Measurements from ENCODE around the gene ZNF521.

Gene ZNF521

GRCh38 chr18:25225151-25225550 is 126.8 kb downstream of the ZNF521 start:
- DNase-seq (ENCODE audit: low read depth), result no peak

DNA sequence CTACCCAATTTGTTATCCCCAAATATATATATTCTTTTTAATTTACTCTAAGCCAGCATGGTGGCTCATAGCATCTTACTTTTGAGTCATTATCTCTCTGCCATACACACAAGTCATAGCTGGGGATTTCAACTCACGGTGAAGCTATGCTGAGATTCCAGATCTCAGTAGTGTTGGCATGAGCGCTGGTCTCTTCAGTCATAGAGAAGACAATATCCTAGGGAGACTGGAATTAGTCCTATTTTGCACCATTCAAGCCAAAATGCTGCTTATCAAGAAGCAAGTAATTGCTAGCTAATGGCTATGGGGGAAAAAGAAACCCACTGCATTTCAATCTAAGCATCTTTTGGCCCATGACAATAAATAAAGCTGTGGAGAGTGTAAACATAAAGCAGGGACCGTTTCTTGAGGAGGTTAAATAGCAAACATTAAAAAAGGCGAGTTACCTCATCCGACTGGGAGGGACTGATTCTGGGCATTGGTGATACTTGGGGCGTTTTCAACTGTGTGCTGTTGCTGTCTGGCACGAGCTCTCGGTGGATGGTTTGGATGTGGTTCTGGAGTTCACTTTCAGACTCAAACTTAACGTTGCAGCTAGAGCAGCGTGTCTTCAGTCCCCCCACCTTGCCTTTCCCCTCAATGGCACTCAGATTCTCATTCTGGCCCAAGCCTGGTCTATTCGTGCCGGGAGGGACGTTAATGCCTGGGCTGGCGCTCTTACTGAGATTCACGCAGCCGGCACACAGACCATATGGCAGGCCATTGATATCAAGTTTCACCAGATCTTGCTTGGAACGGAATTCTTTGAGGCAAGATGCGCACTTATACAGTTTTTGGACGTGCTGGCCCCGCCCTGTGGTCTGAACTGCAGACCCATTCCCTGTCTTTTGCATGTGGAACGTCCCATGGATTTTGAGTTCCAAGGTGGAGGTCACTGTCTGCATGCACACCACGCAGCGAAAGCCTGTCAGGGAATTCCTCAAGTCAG is 127.8 kb downstream of the ZNF521 start:
- peak; percentile 24 for DNase-seq (ENCODE audit: low read depth)

GRCh38 chr18:25223211-25223610 is 128.8 kb downstream of the ZNF521 start:
- no peak for DNase-seq (ENCODE audit: low read depth)

DNA sequence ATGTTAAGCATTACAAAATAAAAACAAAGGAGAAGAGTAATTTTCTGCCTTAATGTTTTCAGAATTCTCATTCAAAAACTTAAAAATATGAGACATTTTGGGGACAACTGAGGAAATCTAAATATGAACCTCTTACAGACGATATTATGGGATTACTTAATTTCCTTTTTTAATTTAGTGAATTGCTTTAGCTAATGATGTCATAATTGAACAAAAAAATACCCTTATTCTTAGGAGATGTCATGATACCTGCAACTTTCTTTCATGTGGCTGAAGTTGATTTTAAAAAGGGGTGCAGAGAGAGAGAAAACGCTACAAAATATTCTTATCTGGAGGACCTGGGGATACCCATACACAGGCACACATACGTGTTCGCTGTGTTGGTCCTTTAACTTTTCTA is 129.3 kb downstream of the ZNF521 start:
- no peak for DNase-seq (ENCODE audit: low read depth)

DNA sequence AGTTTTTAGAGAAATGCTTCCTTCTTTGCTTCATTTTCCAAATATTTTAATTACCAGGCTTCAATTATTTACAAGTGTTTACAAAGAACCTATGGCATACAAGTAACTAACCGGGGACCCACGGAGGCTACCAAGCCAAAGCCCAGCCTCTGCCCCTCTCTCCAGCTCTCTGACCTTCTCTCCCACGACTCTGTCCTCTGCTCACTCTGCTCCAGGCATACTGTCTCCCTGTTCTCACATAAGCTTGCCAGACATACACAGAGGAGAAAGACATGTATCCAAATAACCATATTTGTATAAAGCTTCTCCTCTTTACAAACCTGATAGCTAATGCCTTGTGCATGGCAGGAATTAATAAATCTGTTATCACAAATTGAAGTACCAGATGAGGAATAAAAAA is 141.3 kb downstream of the ZNF521 start:
- no peak for DNase-seq (ENCODE audit: low read depth)

DNA sequence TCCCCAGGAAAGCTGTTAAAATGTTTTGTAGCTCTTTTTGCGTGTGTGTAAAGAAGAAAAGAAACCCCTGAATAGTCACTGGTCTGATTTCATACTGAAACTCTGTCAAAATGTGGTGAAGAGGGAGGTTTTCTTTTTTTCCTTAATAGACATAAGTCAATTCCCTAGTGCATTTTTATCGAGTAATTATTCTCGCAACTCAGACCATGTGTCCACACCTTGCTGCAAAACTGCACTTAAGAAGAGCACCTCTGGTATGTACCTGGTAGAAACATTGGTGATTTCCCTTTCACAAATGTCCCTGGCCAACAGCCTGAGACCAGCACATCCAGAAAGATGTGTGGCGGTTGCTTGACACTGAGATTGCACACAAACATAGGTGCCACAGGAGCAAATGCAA is 159.9 kb downstream of the ZNF521 start:
- no peak for DNase-seq (ENCODE audit: low read depth)

DNA sequence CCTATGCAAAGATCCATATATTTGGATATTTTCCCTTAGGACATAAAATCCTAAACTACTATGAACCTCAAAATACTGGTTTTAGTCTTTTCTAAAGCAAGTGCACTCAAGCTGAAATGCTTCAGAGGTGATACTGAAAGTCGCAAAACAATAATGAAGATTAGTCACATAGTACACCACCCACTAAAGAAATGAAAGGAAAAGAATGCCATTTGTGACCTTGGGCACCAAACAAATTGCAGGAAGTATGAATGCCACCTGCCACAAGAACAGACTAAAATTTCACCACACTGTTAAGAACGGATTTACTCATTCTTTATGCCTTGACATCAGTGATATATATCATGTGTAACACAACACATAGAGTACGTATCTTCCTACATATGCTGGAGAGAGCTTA is 161.5 kb downstream of the ZNF521 start:
- DNase-seq (ENCODE audit: low read depth), result no peak

DNA sequence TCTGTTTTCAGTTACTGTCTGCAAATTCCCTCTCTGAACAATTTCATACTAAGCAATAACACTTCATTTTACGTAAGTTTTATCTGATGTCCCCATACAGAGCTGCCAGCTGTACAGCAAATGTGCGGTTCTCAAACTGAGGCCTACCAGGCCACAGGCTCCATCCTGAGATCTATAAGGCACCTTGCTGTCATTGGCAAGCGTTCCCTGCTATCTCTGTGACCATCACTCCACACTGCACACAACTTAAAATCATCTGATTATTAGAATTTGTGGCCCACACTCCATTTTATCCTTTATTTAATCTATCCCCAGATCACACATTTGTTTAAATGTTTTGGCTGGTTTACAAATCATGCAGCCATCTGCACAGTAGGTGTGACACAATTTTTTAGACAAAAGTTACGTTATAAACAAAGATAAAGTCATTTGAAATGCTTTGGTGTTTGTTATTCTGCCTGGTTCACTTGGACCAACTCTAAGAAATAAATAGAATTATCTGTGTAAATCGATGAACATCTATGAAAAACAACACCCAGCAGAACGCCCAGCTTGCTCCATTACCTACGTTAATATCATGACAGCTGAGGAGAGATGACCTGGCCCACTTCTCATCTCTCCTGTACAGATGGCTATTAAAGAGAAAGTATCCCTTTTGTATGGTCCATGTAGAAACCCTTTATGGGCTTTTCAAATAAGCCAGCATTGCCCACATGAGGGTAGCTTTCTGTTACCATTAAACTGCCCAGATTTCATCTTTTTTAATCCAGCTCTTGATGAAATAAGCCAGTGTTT is 162.4 kb downstream of the ZNF521 start:
- no peak for DNase-seq (ENCODE audit: low read depth)

DNA sequence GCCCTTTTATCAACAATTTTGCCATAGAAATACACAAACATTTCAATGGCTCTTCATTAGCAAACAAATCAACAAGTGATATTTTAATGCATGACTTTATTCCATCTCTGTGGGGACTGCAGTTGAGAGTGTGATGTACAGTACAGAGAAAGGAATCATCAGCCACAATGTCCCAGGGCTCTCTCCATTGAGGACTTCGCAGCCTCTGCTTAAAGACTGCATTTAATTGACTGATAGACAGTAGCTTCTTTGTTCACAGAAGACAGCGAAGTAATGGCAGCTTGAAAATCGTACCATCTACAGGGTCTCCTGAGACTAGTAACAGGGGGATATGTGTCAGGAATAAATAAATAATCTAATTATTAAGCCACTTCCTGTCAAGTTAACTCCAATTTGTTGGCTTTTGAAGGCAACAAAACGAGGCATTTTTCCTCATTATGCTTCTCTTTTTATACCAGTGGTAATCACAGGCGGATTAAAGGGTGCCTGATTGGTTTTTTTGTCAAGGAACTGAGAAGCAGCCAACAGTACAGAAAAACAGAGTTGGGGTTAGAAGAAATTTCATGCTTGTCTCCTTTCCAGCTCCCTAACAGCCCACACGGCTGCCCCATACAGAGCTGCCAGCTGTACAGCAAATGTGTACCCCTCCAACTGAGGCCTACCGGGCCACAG is 164.3 kb downstream of the ZNF521 start:
- DNase-seq (ENCODE audit: low read depth), result no peak

GRCh38 chr18:25186871-25187270 is 165.1 kb downstream of the ZNF521 start:
- DNase-seq (ENCODE audit: low read depth), result no peak

- DNase-seq (ENCODE audit: low read depth), result no peak
Measured at GRCh38 chr18:25181993-25182392, 170.0 kb downstream of the ZNF521 start.

DNA sequence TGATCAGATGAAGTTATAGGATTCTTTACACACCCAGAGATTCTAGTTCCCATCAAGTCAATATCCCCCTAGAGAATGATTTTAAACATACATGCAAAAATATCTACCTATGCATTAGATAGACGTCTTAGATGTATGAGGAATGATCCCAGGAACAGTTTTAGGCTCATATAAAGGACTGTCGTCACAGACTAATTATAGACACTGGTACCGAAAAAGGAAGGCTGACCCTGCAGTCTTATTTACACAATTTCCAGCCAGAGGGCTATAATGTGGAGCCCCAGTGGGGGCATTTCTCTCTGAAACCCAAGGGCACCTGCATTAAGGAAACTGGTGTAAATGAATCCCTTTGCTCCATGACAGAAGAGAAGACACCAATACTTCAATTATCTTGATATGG is 170.4 kb downstream of the ZNF521 start:
- no peak for DNase-seq (ENCODE audit: low read depth)

- DNase-seq (ENCODE audit: low read depth), result no peak
Measured at GRCh38 chr18:25180973-25181548, 170.9 kb downstream of the ZNF521 start.

- no peak for DNase-seq (ENCODE audit: low read depth)
Measured at GRCh38 chr18:25177631-25178030, 174.3 kb downstream of the ZNF521 start.

- no peak for DNase-seq (ENCODE audit: low read depth)
Measured at GRCh38 chr18:25176518-25177042, 175.4 kb downstream of the ZNF521 start.

DNA sequence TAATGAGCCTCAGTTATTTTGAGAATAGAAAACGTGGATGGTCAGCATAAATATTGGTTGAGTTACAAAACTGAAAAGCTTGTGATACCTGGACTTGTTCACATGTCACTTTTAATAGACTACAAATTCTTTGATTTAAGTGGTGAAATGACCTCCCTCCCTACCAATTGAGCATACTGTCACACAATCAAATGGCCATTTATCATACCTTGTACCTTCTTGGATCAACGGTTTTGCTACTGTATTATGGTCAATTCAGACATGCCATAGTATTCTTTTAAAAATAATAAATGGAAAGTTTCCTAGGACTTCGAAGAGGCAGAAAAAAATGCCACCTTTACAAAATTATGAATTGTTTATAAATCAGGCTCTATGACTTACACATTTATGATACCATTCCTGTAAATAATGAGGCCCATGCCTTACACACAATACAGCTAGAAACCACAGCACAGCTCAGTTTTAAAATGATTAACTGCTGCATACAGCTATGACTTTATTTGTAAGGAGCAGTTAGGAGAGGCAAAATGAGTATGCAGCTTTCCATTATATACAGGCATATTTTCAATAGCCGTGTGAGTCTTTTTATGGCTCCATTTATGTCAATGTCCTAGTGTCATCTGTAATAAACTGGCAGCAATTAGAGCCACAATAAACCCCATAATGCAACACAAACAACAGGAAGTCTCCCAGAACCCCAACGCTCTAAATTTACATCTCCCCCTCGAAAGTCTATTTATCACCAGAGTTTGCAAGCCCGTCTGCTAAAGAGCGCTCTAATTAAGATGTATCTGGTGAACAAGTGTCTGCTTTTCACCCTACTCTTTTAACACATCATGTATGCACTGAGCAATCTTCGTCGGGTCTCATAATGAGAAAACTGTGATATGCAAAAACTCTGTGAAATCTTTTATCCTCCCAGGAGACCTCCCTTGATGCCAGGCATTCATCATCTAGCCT is 176.1 kb downstream of the ZNF521 start:
- DNase-seq (ENCODE audit: low read depth), result no peak

DNA sequence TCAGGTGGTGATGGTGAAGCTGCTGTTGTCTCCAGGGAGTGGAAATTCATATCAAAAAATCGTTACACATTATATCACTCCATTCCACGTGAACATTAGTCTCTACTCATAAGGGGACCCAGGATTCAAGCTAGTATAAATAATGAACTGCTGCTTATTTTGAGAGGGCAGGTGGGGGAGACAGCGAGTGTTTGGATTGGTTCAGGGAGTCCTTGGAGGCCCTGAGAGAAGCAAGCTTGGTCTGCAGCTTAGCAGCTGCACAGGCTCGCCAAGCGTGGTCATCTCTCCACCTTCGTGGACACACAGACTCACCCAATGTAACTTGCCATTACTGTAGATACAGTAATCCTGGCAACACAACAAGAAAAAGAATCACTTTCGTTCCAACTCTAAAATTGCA is 177.6 kb downstream of the ZNF521 start:
- DNase-seq (ENCODE audit: low read depth), result no peak

- DNase-seq (ENCODE audit: low read depth), result peak; percentile 3
Measured at GRCh38 chr18:25171334-25171733, 180.6 kb downstream of the ZNF521 start.

DNA sequence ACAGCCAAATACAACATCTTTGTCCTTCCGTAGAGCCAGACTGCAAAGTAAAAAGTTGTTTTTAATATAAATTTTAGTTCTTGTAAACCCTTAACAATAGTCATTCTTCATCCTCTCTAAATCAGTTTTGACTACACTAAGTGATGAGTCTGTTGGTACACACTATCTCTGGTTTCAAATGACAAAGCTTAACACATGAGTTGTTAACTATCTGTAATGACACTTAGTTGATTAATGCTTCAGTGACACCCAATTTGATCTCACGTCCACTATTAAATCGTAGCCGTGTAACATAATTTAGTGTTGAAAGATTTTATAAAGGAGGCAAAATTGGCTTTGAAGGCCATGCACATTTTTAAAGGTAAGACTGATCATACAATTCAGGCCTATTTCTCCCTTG is 181.6 kb downstream of the ZNF521 start:
- DNase-seq (ENCODE audit: low read depth), result no peak

DNA sequence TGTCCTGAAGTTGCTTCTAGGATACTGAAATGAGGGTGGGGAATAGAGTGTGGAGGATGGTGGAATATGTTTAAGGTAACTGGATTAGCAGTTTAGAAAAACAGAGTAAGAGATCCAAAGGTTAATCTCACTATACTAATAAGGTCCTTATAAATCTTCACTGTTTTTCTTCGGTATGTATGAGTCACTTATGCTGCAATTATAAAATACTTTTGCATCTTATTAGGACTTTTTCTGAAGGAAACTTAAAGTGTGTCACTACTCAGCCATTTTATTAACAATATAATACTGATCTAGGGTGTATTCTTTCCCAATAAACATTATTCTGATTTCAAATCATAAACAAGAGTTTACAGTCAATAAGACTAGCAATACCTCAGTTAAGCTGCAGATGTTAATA is 182.3 kb downstream of the ZNF521 start:
- DNase-seq (ENCODE audit: low read depth), result no peak

Data from fibroblast of gingiva (primary cell).